Keratinocyte (primary cell): Measurements from ENCODE around the gene TERT.

Experiments used
- EZH2 ChIP-seq: IDR thresholded peaks from one replicate; pipeline ENCODE4 v1.6.1; 2012; ENCODE audit warnings: inconsistent platforms, mild to moderate bottlenecking, low read length, moderate library complexity
- TF ChIP-seq, protein P1 (sequence below), 3 experiments: IDR thresholded peaks in 1 of 3; conservative IDR thresholded peaks in 1 of 3; optimal IDR thresholded peaks in 1 of 3; 2 replicates in 2 of 3; 3 replicates in 1 of 3; pipeline versions ENCODE3 to v1.5.1; 2011; ENCODE audit warnings: low read length in 3 of 3, mild to moderate bottlenecking in 3 of 3, moderate library complexity in 2 of 3, control low read depth in 1 of 3, inconsistent platforms in 1 of 3; ENCODE audit not compliant: insufficient read depth in 2 of 3; ENCODE audit errors: extremely low read depth in 1 of 3

DNA sequence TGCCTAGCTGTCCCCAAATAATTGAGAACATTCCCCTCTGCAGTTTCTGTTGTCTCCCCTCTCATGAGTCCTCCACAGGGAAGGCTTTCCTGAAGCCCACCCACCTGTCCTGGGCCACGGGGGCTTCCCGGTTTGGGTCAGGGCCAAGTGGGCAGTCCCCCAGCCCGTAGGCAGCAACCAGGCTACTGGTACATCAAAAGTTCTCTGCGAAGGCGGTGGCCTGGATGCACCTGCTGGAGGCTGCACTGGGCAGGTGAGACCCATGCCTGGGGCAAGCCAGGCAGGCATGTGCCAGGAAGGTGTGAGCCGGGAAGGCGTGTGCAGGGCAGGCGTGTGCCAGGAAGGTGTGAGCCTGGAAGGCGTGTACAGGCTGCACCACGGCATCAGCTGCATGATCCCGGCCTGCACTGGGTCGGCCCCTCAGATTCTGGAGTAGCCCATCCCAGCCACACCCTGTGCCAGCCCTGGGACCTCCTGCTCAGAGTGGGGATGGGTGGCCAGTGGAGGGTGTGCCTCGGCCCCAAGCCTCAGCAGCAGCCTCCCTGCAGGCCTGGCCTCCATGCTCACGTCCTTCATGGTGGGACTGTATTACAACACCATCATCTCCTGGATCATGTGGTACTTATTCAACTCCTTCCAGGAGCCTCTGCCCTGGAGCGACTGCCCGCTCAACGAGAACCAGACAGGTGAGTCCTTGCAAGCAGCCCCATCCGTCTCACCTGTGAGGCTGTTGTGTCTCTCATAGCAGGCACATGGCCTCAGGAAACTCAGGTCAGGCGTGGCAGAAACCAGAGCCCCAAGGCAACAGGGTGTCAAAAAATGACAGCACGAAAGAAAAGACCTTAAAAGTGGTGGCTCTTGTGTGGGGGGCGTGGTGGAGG, 84.7 kb downstream of the TERT start:
- TF ChIP-seq EZH2, result no peak
- TF ChIP-seq, protein P1, sequence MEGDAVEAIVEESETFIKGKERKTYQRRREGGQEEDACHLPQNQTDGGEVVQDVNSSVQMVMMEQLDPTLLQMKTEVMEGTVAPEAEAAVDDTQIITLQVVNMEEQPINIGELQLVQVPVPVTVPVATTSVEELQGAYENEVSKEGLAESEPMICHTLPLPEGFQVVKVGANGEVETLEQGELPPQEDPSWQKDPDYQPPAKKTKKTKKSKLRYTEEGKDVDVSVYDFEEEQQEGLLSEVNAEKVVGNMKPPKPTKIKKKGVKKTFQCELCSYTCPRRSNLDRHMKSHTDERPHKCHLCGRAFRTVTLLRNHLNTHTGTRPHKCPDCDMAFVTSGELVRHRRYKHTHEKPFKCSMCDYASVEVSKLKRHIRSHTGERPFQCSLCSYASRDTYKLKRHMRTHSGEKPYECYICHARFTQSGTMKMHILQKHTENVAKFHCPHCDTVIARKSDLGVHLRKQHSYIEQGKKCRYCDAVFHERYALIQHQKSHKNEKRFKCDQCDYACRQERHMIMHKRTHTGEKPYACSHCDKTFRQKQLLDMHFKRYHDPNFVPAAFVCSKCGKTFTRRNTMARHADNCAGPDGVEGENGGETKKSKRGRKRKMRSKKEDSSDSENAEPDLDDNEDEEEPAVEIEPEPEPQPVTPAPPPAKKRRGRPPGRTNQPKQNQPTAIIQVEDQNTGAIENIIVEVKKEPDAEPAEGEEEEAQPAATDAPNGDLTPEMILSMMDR (optimal IDR thresholded peaks at IDR 0.05 in 1 of 3, IDR thresholded peaks at IDR 0.05 in 1 of 3, conservative IDR thresholded peaks at IDR 0.05 in 1 of 3; ENCODE audit: extremely low read depth in 1 of 3, insufficient read depth in 2 of 3, low read length in 3 of 3), result no peak
